HG03521 (cell line): ENCODE results near the gene VPS8.

ENCODE experiments used
- ATAC-seq: cut with Tn5 transposase; IDR thresholded peaks from one replicate; pipeline ENCODE4 v1.9.1; 2021; ENCODE audit warnings: mild to moderate bottlenecking, moderate library complexity; ENCODE audit not compliant: unreplicated experiment

Gene VPS8

GRCh38 chr3:185051801-185052200 is 239.8 kb downstream of the VPS8 start:
- no peak for ATAC-seq

GRCh38 chr3:185052631-185053030 is 240.7 kb downstream of the VPS8 start:
- ATAC-seq = no peak

GRCh38 chr3:185056908-185057307 is 244.9 kb downstream of the VPS8 start:
- ATAC-seq = no peak

- ATAC-seq = no peak
Observed at GRCh38 chr3:185057829-185058228, 245.9 kb downstream of the VPS8 start.

GRCh38 chr3:185058796-185059195 is 246.8 kb downstream of the VPS8 start:
- no peak for ATAC-seq

- ATAC-seq = no peak
Observed at GRCh38 chr3:185059766-185060165, 247.8 kb downstream of the VPS8 start.

- ATAC-seq = no peak
Observed at GRCh38 chr3:185060655-185061054, 248.7 kb downstream of the VPS8 start.

GRCh38 chr3:185062191-185062590 is 250.2 kb downstream of the VPS8 start:
- ATAC-seq = no peak

- no peak for ATAC-seq
Observed at GRCh38 chr3:185063431-185063830, 251.5 kb downstream of the VPS8 start.

GRCh38 chr3:185065059-185065458 is 253.1 kb downstream of the VPS8 start:
- no peak for ATAC-seq

GRCh38 chr3:185066251-185066650 is 254.3 kb downstream of the VPS8 start:
- no peak for ATAC-seq

GRCh38 chr3:185067173-185067572 is 255.2 kb downstream of the VPS8 start:
- ATAC-seq = no peak

GRCh38 chr3:185069037-185070030 is 257.4 kb downstream of the VPS8 start:
- ATAC-seq = no peak

- ATAC-seq = no peak
Observed at GRCh38 chr3:185070491-185071286, 258.7 kb downstream of the VPS8 start.

GRCh38 chr3:185071287-185071800 is 259.4 kb downstream of the VPS8 start:
- no peak for ATAC-seq

- ATAC-seq = no peak
Observed at GRCh38 chr3:185075547-185075946, 263.6 kb downstream of the VPS8 start.

GRCh38 chr3:185076219-185076618 is 264.3 kb downstream of the VPS8 start:
- no peak for ATAC-seq

GRCh38 chr3:185079625-185080024 is 267.7 kb downstream of the VPS8 start:
- no peak for ATAC-seq

GRCh38 chr3:185081521-185081920 is 269.6 kb downstream of the VPS8 start:
- ATAC-seq = no peak

GRCh38 chr3:185082149-185082548 is 270.2 kb downstream of the VPS8 start:
- no peak for ATAC-seq

GRCh38 chr3:185082829-185083228 is 270.9 kb downstream of the VPS8 start:
- no peak for ATAC-seq

- ATAC-seq = no peak
Observed at GRCh38 chr3:185084402-185084801, 272.4 kb downstream of the VPS8 start.
